HepG2 (cell line): Measurements from ENCODE around the gene BICRAL. TPM values are rescaled to one million over a fixed set of nuclear protein-coding genes. Genes with fewer than 3 reads are reported as not detected.

Source experiments
- KAT8 ChIP-seq: IDR thresholded peaks from 2 replicates; pipeline ENCODE4 v1.6.1; 2016; ENCODE audit warnings: missing genetic modification reagents, missing compliant biosample characterization
- LCORL ChIP-seq, 2 experiments: fragments of 450-650 bp in 1 of 2; sonication (generic) in 1 of 2; formaldehyde crosslinking in 1 of 2; IDR thresholded peaks; 2 replicates each; pipeline versions ENCODE4 v1.5.0 to v1.6.1; 2017 to 2020; ENCODE audit warnings: antibody characterized with exemption in 1 of 2, missing genetic modification reagents in 1 of 2
- MAZ ChIP-seq, 2 experiments: sonication (generic) in 1 of 2; formaldehyde crosslinking in 1 of 2; IDR thresholded peaks; 2 replicates each; pipeline versions ENCODE4 v1.5.0 to v1.6.1; 2012 to 2020; ENCODE audit warnings: low read depth in 2 of 2, mild to moderate bottlenecking in 2 of 2, borderline replicate concordance in 1 of 2, improper control_type of control experiment in 1 of 2, low read length in 1 of 2, missing genetic modification reagents in 1 of 2, moderate library complexity in 1 of 2
- NRL ChIP-seq: sonication (generic); formaldehyde crosslinking; IDR thresholded peaks from 2 replicates; pipeline ENCODE4 v1.5.0; 2020; ENCODE audit warnings: missing genetic modification reagents, mild to moderate bottlenecking, moderate library complexity, borderline replicate concordance
- PHF5A ChIP-seq: IDR thresholded peaks from one replicate; pipeline ENCODE4 v1.6.1; 2018; ENCODE audit warnings: low read depth, missing genetic modification reagents; ENCODE audit not compliant: unreplicated experiment
- SMC3 ChIP-seq: IDR thresholded peaks from 2 replicates; pipeline ENCODE4 v1.6.1; 2011; ENCODE audit warnings: low read length, improper control_type of control experiment
- TCF12 ChIP-seq, 2 experiments: fragments of 450-650 bp in 1 of 2; sonication (generic) in 1 of 2; formaldehyde crosslinking in 1 of 2; IDR thresholded peaks; 2 replicates each; pipeline versions ENCODE4 v1.6.1 to v1.8.0; 2017 to 2022; ENCODE audit warnings: antibody characterized with exemption in 1 of 2, mild to moderate bottlenecking in 1 of 2, missing genetic modification reagents in 1 of 2, moderate library complexity in 1 of 2
- THYN1 ChIP-seq: sonication (generic); formaldehyde crosslinking; IDR thresholded peaks from 2 replicates; pipeline ENCODE4 v1.8.1; 2023; ENCODE audit warnings: low read depth, mild to moderate bottlenecking, moderate library complexity, missing genetic modification reagents, borderline replicate concordance
- ZBTB7B ChIP-seq: sonication (generic); formaldehyde crosslinking; IDR thresholded peaks from 2 replicates; pipeline ENCODE4 v1.4.0; 2020; ENCODE audit warnings: missing genetic modification reagents
- ZNF546 ChIP-seq: sonication (generic); formaldehyde crosslinking; conservative IDR thresholded peaks from 2 replicates; pipeline ENCODE4 v1.8.1; 2023; ENCODE audit warnings: mild to moderate bottlenecking, missing genetic modification reagents
- ZNF550 ChIP-seq: sonication (generic); formaldehyde crosslinking; IDR thresholded peaks from 2 replicates; pipeline ENCODE4 v1.4.0; 2020; ENCODE audit warnings: mild to moderate bottlenecking, missing genetic modification reagents, borderline replicate concordance
- ZNF563 ChIP-seq: sonication (generic); formaldehyde crosslinking; IDR thresholded peaks from 2 replicates; pipeline ENCODE4 v1.8.0; 2022; ENCODE audit warnings: mild to moderate bottlenecking, moderate library complexity, missing genetic modification reagents
- polyA plus RNA-seq, 8 experiments: library from polyadenylated mRNA; depleted of rRNA in 3 of 8; stranded (reverse) in 7 of 8; unstranded in 1 of 8; fragments of >200 nt; fragmentation: Illumina TruSeq in 4 of 8; extraction: Trizol in 4 of 8; gene quantifications; 2 replicates each; pipeline versions ENCODE4 v1.2.1 to v1.2.3, GENCODE V29; 2011 to 2016; ENCODE audit warnings: low read depth in 4 of 8, missing spikeins in 1 of 8, mixed read lengths in 1 of 8; ENCODE audit not compliant: insufficient read depth in 1 of 8
- total RNA-seq, 5 experiments: library from RNA; depleted of rRNA; stranded (reverse); fragments of >200 nt; fragmentation: Illumina TruSeq; extraction: Trizol; gene quantifications; 2 replicates each; pipeline ENCODE4 v1.2.3, GENCODE V29; 2016; ENCODE audit warnings: low read depth in 1 of 5
- TF ChIP-seq, protein P1 (sequence below): sonication (generic); formaldehyde crosslinking; IDR thresholded peaks from 2 replicates; pipeline ENCODE4 v1.4.0; 2020; ENCODE audit warnings: low read depth, missing genetic modification reagents
- TF ChIP-seq, protein P2 (sequence below): sonication (generic); formaldehyde crosslinking; IDR thresholded peaks from 2 replicates; pipeline ENCODE4 v1.9.0; 2022; ENCODE audit warnings: low read depth, missing genetic modification reagents
- TF ChIP-seq, protein P3 (sequence below): sonication (generic); formaldehyde crosslinking; IDR thresholded peaks from 2 replicates; pipeline ENCODE4 v1.4.0; 2020; ENCODE audit warnings: mild to moderate bottlenecking, missing genetic modification reagents, borderline replicate concordance

The BICRAL gene
- total and polyA plus RNA-seq, 2 of the 13 experiments (the other 11 are each of a cell fraction or from before 2014, with no cell fraction given) = 5.0 to 13.5 TPM

DNA sequence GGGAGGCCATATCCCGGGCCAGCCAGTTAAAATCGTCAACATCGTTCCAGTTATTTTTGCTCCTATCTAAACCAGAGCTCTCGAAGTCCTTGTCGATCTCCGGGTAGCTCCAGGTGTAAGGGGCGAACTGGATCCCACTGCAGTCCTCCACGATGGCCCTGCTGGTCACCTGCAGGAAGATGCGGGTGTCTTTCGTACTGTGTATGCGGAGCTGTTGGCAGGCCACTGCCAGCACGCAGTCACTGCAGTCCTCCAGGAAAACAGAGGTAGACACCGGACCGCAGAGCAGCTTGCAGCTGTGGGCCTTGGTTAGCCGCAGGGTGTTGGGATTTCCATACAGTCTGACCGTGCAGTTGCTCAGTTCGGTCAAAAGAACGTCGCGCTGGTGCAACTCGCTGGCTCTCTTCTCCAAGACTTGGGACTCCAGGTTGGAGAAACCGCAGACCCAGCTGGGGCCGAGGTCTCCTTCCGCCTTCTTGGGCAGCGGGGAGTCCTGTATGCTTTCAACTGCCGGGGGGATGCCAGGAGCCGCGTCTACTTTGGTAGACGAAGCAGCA is 36.7 kb upstream of the BICRAL start (continued):
- TF ChIP-seq, protein P1, sequence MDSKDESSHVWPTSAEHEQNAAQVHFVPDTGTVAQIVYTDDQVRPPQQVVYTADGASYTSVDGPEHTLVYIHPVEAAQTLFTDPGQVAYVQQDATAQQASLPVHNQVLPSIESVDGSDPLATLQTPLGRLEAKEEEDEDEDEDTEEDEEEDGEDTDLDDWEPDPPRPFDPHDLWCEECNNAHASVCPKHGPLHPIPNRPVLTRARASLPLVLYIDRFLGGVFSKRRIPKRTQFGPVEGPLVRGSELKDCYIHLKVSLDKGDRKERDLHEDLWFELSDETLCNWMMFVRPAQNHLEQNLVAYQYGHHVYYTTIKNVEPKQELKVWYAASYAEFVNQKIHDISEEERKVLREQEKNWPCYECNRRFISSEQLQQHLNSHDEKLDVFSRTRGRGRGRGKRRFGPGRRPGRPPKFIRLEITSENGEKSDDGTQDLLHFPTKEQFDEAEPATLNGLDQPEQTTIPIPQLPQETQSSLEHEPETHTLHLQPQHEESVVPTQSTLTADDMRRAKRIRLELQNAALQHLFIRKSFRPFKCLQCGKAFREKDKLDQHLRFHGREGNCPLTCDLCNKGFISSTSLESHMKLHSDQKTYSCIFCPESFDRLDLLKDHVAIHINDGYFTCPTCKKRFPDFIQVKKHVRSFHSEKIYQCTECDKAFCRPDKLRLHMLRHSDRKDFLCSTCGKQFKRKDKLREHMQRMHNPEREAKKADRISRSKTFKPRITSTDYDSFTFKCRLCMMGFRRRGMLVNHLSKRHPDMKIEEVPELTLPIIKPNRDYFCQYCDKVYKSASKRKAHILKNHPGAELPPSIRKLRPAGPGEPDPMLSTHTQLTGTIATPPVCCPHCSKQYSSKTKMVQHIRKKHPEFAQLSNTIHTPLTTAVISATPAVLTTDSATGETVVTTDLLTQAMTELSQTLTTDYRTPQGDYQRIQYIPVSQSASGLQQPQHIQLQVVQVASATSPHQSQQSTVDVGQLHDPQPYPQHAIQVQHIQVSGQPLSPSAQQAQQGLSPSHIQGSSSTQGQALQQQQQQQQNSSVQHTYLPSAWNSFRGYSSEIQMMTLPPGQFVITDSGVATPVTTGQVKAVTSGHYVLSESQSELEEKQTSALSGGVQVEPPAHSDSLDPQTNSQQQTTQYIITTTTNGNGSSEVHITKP (CRISPR knock-in tag) = no peak
- TF ChIP-seq ZNF546 (CRISPR knock-in tag) (no peak), KAT8 (CRISPR knock-in tag) (no peak), ZNF563 (CRISPR knock-in tag) (no peak; the same call in 1 of the 2 replicates), THYN1 (CRISPR knock-in tag) (no peak), MAZ (IDR thresholded peaks at IDR 0.05; ENCODE audit: borderline replicate concordance, low read depth, low read length) (no peak), MAZ (CRISPR knock-in tag; IDR thresholded peaks at IDR 0.05; ENCODE audit: low read depth) (no peak), NRL (CRISPR knock-in tag) (0 out of 2 replicates have a peak, but pooled peaks have one; percentile 11), PHF5A (no peak), LCORL (IDR thresholded peaks at IDR 0.05) (no peak), LCORL (CRISPR knock-in tag; IDR thresholded peaks at IDR 0.05) (no peak), SMC3 (no peak), ZBTB7B (CRISPR knock-in tag) (0 out of 2 replicates have a peak, but pooled peaks have one; percentile 10), ZNF550 (CRISPR knock-in tag) (no peak), TCF12 (IDR thresholded peaks at IDR 0.05) (no peak), TCF12 (CRISPR knock-in tag; IDR thresholded peaks at IDR 0.05) (0 out of 2 replicates have a peak, but pooled peaks have one; percentile 32)
- TF ChIP-seq, protein P2, sequence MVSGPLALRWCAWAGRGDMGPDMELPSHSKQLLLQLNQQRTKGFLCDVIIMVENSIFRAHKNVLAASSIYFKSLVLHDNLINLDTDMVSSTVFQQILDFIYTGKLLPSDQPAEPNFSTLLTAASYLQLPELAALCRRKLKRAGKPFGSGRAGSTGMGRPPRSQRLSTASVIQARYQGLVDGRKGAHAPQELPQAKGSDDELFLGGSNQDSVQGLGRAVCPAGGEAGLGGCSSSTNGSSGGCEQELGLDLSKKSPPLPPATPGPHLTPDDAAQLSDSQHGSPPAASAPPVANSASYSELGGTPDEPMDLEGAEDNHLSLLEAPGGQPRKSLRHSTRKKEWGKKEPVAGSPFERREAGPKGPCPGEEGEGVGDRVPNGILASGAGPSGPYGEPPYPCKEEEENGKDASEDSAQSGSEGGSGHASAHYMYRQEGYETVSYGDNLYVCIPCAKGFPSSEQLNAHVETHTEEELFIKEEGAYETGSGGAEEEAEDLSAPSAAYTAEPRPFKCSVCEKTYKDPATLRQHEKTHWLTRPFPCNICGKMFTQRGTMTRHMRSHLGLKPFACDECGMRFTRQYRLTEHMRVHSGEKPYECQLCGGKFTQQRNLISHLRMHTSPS (CRISPR knock-in tag) = no peak
- TF ChIP-seq, protein P3, sequence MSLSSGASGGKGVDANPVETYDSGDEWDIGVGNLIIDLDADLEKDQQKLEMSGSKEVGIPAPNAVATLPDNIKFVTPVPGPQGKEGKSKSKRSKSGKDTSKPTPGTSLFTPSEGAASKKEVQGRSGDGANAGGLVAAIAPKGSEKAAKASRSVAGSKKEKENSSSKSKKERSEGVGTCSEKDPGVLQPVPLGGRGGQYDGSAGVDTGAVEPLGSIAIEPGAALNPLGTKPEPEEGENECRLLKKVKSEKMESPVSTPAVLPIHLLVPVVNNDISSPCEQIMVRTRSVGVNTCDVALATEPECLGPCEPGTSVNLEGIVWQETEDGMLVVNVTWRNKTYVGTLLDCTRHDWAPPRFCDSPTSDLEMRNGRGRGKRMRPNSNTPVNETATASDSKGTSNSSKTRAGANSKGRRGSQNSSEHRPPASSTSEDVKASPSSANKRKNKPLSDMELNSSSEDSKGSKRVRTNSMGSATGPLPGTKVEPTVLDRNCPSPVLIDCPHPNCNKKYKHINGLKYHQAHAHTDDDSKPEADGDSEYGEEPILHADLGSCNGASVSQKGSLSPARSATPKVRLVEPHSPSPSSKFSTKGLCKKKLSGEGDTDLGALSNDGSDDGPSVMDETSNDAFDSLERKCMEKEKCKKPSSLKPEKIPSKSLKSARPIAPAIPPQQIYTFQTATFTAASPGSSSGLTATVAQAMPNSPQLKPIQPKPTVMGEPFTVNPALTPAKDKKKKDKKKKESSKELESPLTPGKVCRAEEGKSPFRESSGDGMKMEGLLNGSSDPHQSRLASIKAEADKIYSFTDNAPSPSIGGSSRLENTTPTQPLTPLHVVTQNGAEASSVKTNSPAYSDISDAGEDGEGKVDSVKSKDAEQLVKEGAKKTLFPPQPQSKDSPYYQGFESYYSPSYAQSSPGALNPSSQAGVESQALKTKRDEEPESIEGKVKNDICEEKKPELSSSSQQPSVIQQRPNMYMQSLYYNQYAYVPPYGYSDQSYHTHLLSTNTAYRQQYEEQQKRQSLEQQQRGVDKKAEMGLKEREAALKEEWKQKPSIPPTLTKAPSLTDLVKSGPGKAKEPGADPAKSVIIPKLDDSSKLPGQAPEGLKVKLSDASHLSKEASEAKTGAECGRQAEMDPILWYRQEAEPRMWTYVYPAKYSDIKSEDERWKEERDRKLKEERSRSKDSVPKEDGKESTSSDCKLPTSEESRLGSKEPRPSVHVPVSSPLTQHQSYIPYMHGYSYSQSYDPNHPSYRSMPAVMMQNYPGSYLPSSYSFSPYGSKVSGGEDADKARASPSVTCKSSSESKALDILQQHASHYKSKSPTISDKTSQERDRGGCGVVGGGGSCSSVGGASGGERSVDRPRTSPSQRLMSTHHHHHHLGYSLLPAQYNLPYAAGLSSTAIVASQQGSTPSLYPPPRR (CRISPR knock-in tag) = no peak
